Omental fat pad (tissue), 4 donors: ENCODE results near the gene TBC1D19. TPM values are rescaled to one million over a fixed set of nuclear protein-coding genes. Genes with fewer than 3 reads are reported as not detected.

Source experiments
- ATAC-seq: fragments of 150-250 bp; one replicate; pipeline ENCODE4 v1.9.1; 2016; ENCODE audit warnings: mild to moderate bottlenecking, moderate library complexity; ENCODE audit not compliant: low FRiP score
- DNase-seq: peaks from one replicate; pipeline ENCODE4 v3.0.0-alpha.2; 2019; ENCODE audit warnings: low spot score
- CTCF ChIP-seq, 3 donors: fragments of 450-650 bp; IDR thresholded peaks; one replicate each; pipeline ENCODE4 v1.5.1; 2016 to 2017; ENCODE audit warnings: antibody characterized with exemption in 3 of 3, mild to moderate bottlenecking in 3 of 3, moderate library complexity in 2 of 3
- total RNA-seq, 4 donors: library from RNA; depleted of rRNA; stranded (reverse); fragments of >200 nt; gene quantifications; one replicate each; pipeline ENCODE4 v1.1.0, GENCODE V29; 2016

Gene TBC1D19
- total RNA-seq, 4 donors from 2014 or later, result 5.6 to 21.6 (median 12.3) TPM

GRCh38 chr4:26731351-26732035, 147.6 kb downstream of the TBC1D19 start:
- TF ChIP-seq CTCF (IDR thresholded peaks at IDR 0.05), result no peak
- no peak for ATAC-seq
- DNase-seq, result no peak

- ATAC-seq, result no peak
- no peak for TF ChIP-seq CTCF (IDR thresholded peaks at IDR 0.05)
- no peak for DNase-seq
Observed at GRCh38 chr4:26732356-26732755, 148.5 kb downstream of the TBC1D19 start.

GRCh38 chr4:26736621-26737020, 152.7 kb downstream of the TBC1D19 start:
- TF ChIP-seq CTCF (IDR thresholded peaks at IDR 0.05), result no peak
- ATAC-seq (no peak), DNase-seq (no peak)

- TF ChIP-seq CTCF (IDR thresholded peaks at IDR 0.05), result no peak
- no peak for DNase-seq
- no peak for ATAC-seq
Observed at GRCh38 chr4:26737385-26737784, 153.5 kb downstream of the TBC1D19 start.

- no peak for TF ChIP-seq CTCF (IDR thresholded peaks at IDR 0.05)
- DNase-seq (no peak), ATAC-seq (no peak)
Observed at GRCh38 chr4:26741491-26741871, 157.6 kb downstream of the TBC1D19 start.

- no peak for ATAC-seq
- TF ChIP-seq CTCF (IDR thresholded peaks at IDR 0.05), result no peak
- no peak for DNase-seq
Observed at GRCh38 chr4:26746802-26747213, 162.9 kb downstream of the TBC1D19 start.

GRCh38 chr4:26748811-26749210, 164.9 kb downstream of the TBC1D19 start:
- ATAC-seq, result no peak
- DNase-seq, result no peak

More at GRCh38 chr4:26748811-26749210, 164.9 kb downstream of the TBC1D19 start:
- TF ChIP-seq CTCF (IDR thresholded peaks at IDR 0.05), result no peak
